Esophagus squamous epithelium (tissue), 4 donors: Measurements from ENCODE around the gene HUNK.

Source experiments
- CTCF ChIP-seq, 6 experiments: fragments of 450-650 bp in 4 of 6; fragments of 200-600 bp in 2 of 6; sonication (generic) in 2 of 6; IDR thresholded peaks; one replicate each; pipeline ENCODE4 v1.5.1; 2016 to 2019; ENCODE audit warnings: antibody characterized with exemption in 6 of 6, mild to moderate bottlenecking in 4 of 6, moderate library complexity in 4 of 6
- POLR2A ChIP-seq, 4 donors: fragments of 450-650 bp; IDR thresholded peaks; one replicate each; pipeline ENCODE4 v1.6.1; 2017; ENCODE audit warnings: antibody characterized with exemption in 4 of 4, mild to moderate bottlenecking in 4 of 4, moderate library complexity in 3 of 4

GRCh38 chr21:31991356-31992331 is 118.8 kb downstream of the HUNK start:
- TF ChIP-seq POLR2A (IDR thresholded peaks at IDR 0.05) = no peak
- TF ChIP-seq CTCF (IDR thresholded peaks at IDR 0.05) = no peak
